ENCODE data around the gene MOCOS. TPM values are rescaled to one million over a fixed set of nuclear protein-coding genes. Genes with fewer than 3 reads are reported as not detected.

MOCOS gene
- total RNA-seq, 2 experiments from 2014 or later, result not detected

GRCh38 chr18:36294031-36294430, 106.7 kb downstream of the MOCOS start:
- POLR2A ChIA-PET, result no interaction called here

GRCh38 chr18:36295214-36295613, 107.9 kb downstream of the MOCOS start:
- H3K4me2 ChIP-seq (ENCODE audit: low read length), result no peak overlapping the region
- no peak overlapping the region for H3K4me3 ChIP-seq (ENCODE audit: low read depth, low read length, poor library complexity, severe bottlenecking)
- H3K36me3 ChIP-seq (ENCODE audit: insufficient read depth, low read length), result no peaks in the 10 kb centered on the region
- no TSS peak for BruUV-seq (replicated peaks)
- ChIA-PET POLR2A (no interaction called here), CTCF (ENCODE audit: unreplicated experiment) (no interaction called here)
- H2AFZ ChIP-seq (ENCODE audit: low read length), result no peak overlapping the region
- no peaks in the 10 kb centered on the region for H3K4me1 ChIP-seq (ENCODE audit: insufficient read depth, low read length, poor library complexity, severe bottlenecking)
- no peaks in the 10 kb centered on the region for H4K20me1 ChIP-seq (ENCODE audit: insufficient read depth, low read length)
- no peak for TF ChIP-seq CTCF (conservative IDR thresholded peaks at IDR 0.05; ENCODE audit: low read length)
- no peak for TF ChIP-seq EZH2phosphoT487 (IDR thresholded peaks at IDR 0.05; ENCODE audit: borderline replicate concordance, low read depth, low read length)
- DNase-seq (ENCODE audit: low spot score), result no peak
- H3K9me3 ChIP-seq (ENCODE audit: low read length), result no peaks in the 10 kb centered on the region
- no peaks in the 10 kb centered on the region for H3K79me2 ChIP-seq (ENCODE audit: insufficient read depth, low read depth, low read length)
- H3K27ac ChIP-seq (ENCODE audit: low read depth, low read length, poor library complexity, severe bottlenecking), result no peak overlapping the region
- intact Hi-C loops (cut with micrococcal nuclease; ENCODE audit: unreplicated experiment), result no loop called here
- no peaks in the 10 kb centered on the region for H3K9me2 ChIP-seq (ENCODE audit: insufficient read depth, low read length)

More at GRCh38 chr18:36294031-36294430, 106.7 kb downstream of the MOCOS start:
- no peak for DNase-seq (ENCODE audit: low spot score)
- BruUV-seq (replicated peaks), result no TSS peak
- no peaks in the 10 kb centered on the region for H4K20me1 ChIP-seq (ENCODE audit: insufficient read depth, low read length)
- no peaks in the 10 kb centered on the region for H3K36me3 ChIP-seq (ENCODE audit: insufficient read depth, low read length)
- no peak overlapping the region for H3K27ac ChIP-seq (ENCODE audit: low read depth, low read length, poor library complexity, severe bottlenecking)
- H3K4me2 ChIP-seq (ENCODE audit: low read length), result no peak overlapping the region
- CTCF ChIA-PET (ENCODE audit: unreplicated experiment), result no interaction called here
- no peaks in the 10 kb centered on the region for H3K9me2 ChIP-seq (ENCODE audit: insufficient read depth, low read length)
- no peak for TF ChIP-seq EZH2phosphoT487 (IDR thresholded peaks at IDR 0.05; ENCODE audit: borderline replicate concordance, low read depth, low read length)
- no peak for TF ChIP-seq CTCF (conservative IDR thresholded peaks at IDR 0.05; ENCODE audit: low read length)
- no peaks in the 10 kb centered on the region for H3K79me2 ChIP-seq (ENCODE audit: insufficient read depth, low read depth, low read length)
- no peak overlapping the region for H2AFZ ChIP-seq (ENCODE audit: low read length)
- no peak overlapping the region for H3K4me3 ChIP-seq (ENCODE audit: low read depth, low read length, poor library complexity, severe bottlenecking)
- H3K9me3 ChIP-seq (ENCODE audit: low read length), result no peaks in the 10 kb centered on the region
- H3K4me1 ChIP-seq (ENCODE audit: insufficient read depth, low read length, poor library complexity, severe bottlenecking), result no peaks in the 10 kb centered on the region
- intact Hi-C loops (cut with micrococcal nuclease; ENCODE audit: unreplicated experiment), result no loop called here

- no peak overlapping the region for H2AFZ ChIP-seq (ENCODE audit: low read length)
- H3K27ac ChIP-seq (ENCODE audit: low read depth, low read length, poor library complexity, severe bottlenecking), result no peak overlapping the region
- intact Hi-C loops (cut with micrococcal nuclease; ENCODE audit: unreplicated experiment), result no loop called here
- H3K9me3 ChIP-seq (ENCODE audit: low read length), result no peaks in the 10 kb centered on the region
- H3K36me3 ChIP-seq (ENCODE audit: insufficient read depth, low read length), result no peaks in the 10 kb centered on the region
- no peaks in the 10 kb centered on the region for H4K20me1 ChIP-seq (ENCODE audit: insufficient read depth, low read length)
- H3K4me1 ChIP-seq (ENCODE audit: insufficient read depth, low read length, poor library complexity, severe bottlenecking), result no peaks in the 10 kb centered on the region
- no peaks in the 10 kb centered on the region for H3K9me2 ChIP-seq (ENCODE audit: insufficient read depth, low read length)
- TF ChIP-seq EZH2phosphoT487 (IDR thresholded peaks at IDR 0.05; ENCODE audit: borderline replicate concordance, low read depth, low read length) (no peak), CTCF (conservative IDR thresholded peaks at IDR 0.05; ENCODE audit: low read length) (no peak)
- BruUV-seq (replicated peaks), result no TSS peak
- H3K4me2 ChIP-seq (ENCODE audit: low read length), result no peak overlapping the region
- H3K4me3 ChIP-seq (ENCODE audit: low read depth, low read length, poor library complexity, severe bottlenecking), result no peak overlapping the region
- ChIA-PET CTCF (ENCODE audit: unreplicated experiment) (no interaction called here), POLR2A (no interaction called here)
- DNase-seq (ENCODE audit: low spot score), result no peak
- no peaks in the 10 kb centered on the region for H3K79me2 ChIP-seq (ENCODE audit: insufficient read depth, low read depth, low read length)
Measured at GRCh38 chr18:36295880-36296301, 108.6 kb downstream of the MOCOS start.
